Measurements from ENCODE around the gene CPLANE2. TPM values are rescaled to one million over a fixed set of nuclear protein-coding genes. Genes with fewer than 3 reads are reported as not detected.
"Not testable (repeated sequence)": the region's sequence is repeated elsewhere in the genome, so short reads cannot be mapped to it uniquely, and the experiment has no call there.

The CPLANE2 gene
- total RNA-seq, 4 donors from 2014 or later = 0.60 to 12.3 (median 4.3) TPM

- no peak overlapping the region for H3K4me3 ChIP-seq
- no peak for DNase-seq
- peaks cover 0 to 16% (median 4%) of the 10 kb centered on the region in 4 donors for H3K4me1 ChIP-seq
- in situ Hi-C loops (cut with MboI; ENCODE audit: low pct_ligation_motif_present in 1 of 4, low pct_unique_long_range_greater_than_20kb in 1 of 4, low sequenced_read_pairs in 3 of 4) = no loop called here
- TF ChIP-seq CTCF (IDR thresholded peaks at IDR 0.05) = no peak
- no peak for TF ChIP-seq EP300 (IDR thresholded peaks at IDR 0.05; ENCODE audit: low read depth)
- no peak for TF ChIP-seq POLR2AphosphoS5 (IDR thresholded peaks at IDR 0.05)
- no peak for TF ChIP-seq POLR2A (IDR thresholded peaks at IDR 0.05)
- intact Hi-C loops (cut with DNase I; ENCODE audit: low total_unique reads) = no loop called here
- peaks cover 25% of the 10 kb centered on the region for H3K27me3 ChIP-seq
- no peaks in the 10 kb centered on the region for H3K9me3 ChIP-seq
- 86% methylated on average over 13 of the region's 13 CpGs; no CpG with 5 or more reads in 1 of the 2 donors for WGBS, 2 donors (ENCODE audit: low coverage in 1 of 2)
- no peaks in the 10 kb centered on the region for H3K36me3 ChIP-seq
- H3K27ac ChIP-seq = no peak overlapping the region
Measured at GRCh38 chr1:16229976-16230740, 6.8 kb downstream of the CPLANE2 start.

- WGBS, 2 donors (ENCODE audit: low coverage in 1 of 2) = 31% methylated on average over 38 of the region's 46 CpGs; no CpG with 5 or more reads in 1 of the 2 donors
- intact Hi-C loops (cut with DNase I; ENCODE audit: low total_unique reads) = loop anchor here (1.0 kb wide), 1 partner anchor 24 kb away; no protein-coding TSS in a partner anchor
- no peaks in the 10 kb centered on the region for H3K36me3 ChIP-seq
- DNase-seq = peak; percentile 58
- H3K27ac ChIP-seq = no peak overlapping the region
- no peaks in the 10 kb centered on the region for H3K9me3 ChIP-seq
- peaks cover 0 to 16% (median 4%) of the 10 kb centered on the region in 4 donors for H3K4me1 ChIP-seq
- in situ Hi-C loops (cut with MboI; ENCODE audit: low pct_ligation_motif_present in 1 of 4, low pct_unique_long_range_greater_than_20kb in 1 of 4, low sequenced_read_pairs in 3 of 4) = no loop called here
- TF ChIP-seq CTCF (IDR thresholded peaks at IDR 0.05) = no peak
- H3K27me3 ChIP-seq = peaks cover 25% of the 10 kb centered on the region
- H3K4me3 ChIP-seq = peak overlapping the region in 2 of 4 donors; percentile 8 to 39
Measured at GRCh38 chr1:16226490-16227179, 10.3 kb downstream of the CPLANE2 start.

GRCh38 chr1:16226129-16226489 lies 10.9 kb downstream of the CPLANE2 start:
- in situ Hi-C loops (cut with MboI; ENCODE audit: low pct_ligation_motif_present in 1 of 4, low pct_unique_long_range_greater_than_20kb in 1 of 4, low sequenced_read_pairs in 3 of 4) (no loop called here), intact Hi-C loops (cut with DNase I; ENCODE audit: low total_unique reads) (no loop called here)
- no peak overlapping the region for H3K27ac ChIP-seq
- H3K9me3 ChIP-seq = no peaks in the 10 kb centered on the region
- WGBS, 2 donors (ENCODE audit: low coverage in 1 of 2) = 97% methylated on average over 7 of the region's 7 CpGs; no CpG with 5 or more reads in 1 of the 2 donors
- H3K27me3 ChIP-seq = peaks cover 25% of the 10 kb centered on the region
- TF ChIP-seq POLR2A (IDR thresholded peaks at IDR 0.05) (no peak), POLR2AphosphoS5 (IDR thresholded peaks at IDR 0.05) (no peak)
- H3K36me3 ChIP-seq = no peaks in the 10 kb centered on the region
- DNase-seq = no peak
- no peak overlapping the region for H3K4me3 ChIP-seq
- peaks cover 0 to 16% (median 4%) of the 10 kb centered on the region in 4 donors for H3K4me1 ChIP-seq

GRCh38 chr1:16224472-16224871 lies 12.5 kb downstream of the CPLANE2 start:
- Histone ChIP-seq H3K4me1 (peaks cover 0 to 19% (median 4%) of the 10 kb centered on the region in 4 donors), H3K9me3 (no peaks in the 10 kb centered on the region), H3K27ac (no peak overlapping the region), H3K27me3 (peaks cover 25% of the 10 kb centered on the region), H3K36me3 (no peaks in the 10 kb centered on the region), H3K4me3 (no peak overlapping the region)
- intact Hi-C loops (cut with DNase I; ENCODE audit: low total_unique reads) (no loop called here), in situ Hi-C loops (cut with MboI; ENCODE audit: low pct_ligation_motif_present in 1 of 4, low pct_unique_long_range_greater_than_20kb in 1 of 4, low sequenced_read_pairs in 3 of 4) (loop anchor here in 1 of 4 donors (25.0 kb wide), 1 partner anchor 138 kb away; the partner anchor contains the start of genes FBXO42 and SZRD1)
- no peak for DNase-seq
- TF ChIP-seq POLR2A (IDR thresholded peaks at IDR 0.05) (no peak), CTCF (IDR thresholded peaks at IDR 0.05) (no peak), EP300 (IDR thresholded peaks at IDR 0.05; ENCODE audit: low read depth) (no peak), POLR2AphosphoS5 (IDR thresholded peaks at IDR 0.05) (no peak)
- WGBS, 2 donors (ENCODE audit: low coverage in 1 of 2) = 84% methylated on average over 3 of the region's 3 CpGs; no CpG with 5 or more reads in 1 of the 2 donors

- in situ Hi-C loops (cut with MboI; ENCODE audit: low pct_ligation_motif_present in 1 of 4, low pct_unique_long_range_greater_than_20kb in 1 of 4, low sequenced_read_pairs in 3 of 4) = loop anchor here in 1 of 4 donors (25.0 kb wide), 1 partner anchor 140 kb away; the partner anchor contains the start of genes FBXO42 and SZRD1
- WGBS, 2 donors (ENCODE audit: low coverage in 1 of 2) = 88 to 91% methylated on average over 14 of the region's 14 CpGs
Measured at GRCh38 chr1:16222716-16223115, 14.3 kb downstream of the CPLANE2 start.

More at GRCh38 chr1:16222716-16223115, 14.3 kb downstream of the CPLANE2 start:
- peaks cover 5 to 21% (median 11%) of the 10 kb centered on the region in 4 donors for H3K4me1 ChIP-seq
- H3K9me3 ChIP-seq; H3K27ac ChIP-seq; H3K4me3 ChIP-seq; H3K36me3 ChIP-seq; intact Hi-C loops (cut with DNase I; ENCODE audit: low total_unique reads); DNase-seq: not testable (repeated sequence)
- peaks cover 18% of the 10 kb centered on the region for H3K27me3 ChIP-seq

Measured in transverse colon (tissue), 4 donors.